IgD-negative memory B cell (primary cell): Measurements from ENCODE around the gene MPZL1. TPM values are rescaled to one million over a fixed set of nuclear protein-coding genes. Genes with fewer than 3 reads are reported as not detected.
A peak's percentile ranks its signal among the peaks of the same experiment; 100 is the strongest.

Source experiments
- H3K27ac Mint-ChIP-seq, 3 donors: one replicate each; pipeline ENCODE4 v1.8.0; 2020 to 2022; ENCODE audit warnings: mild to moderate bottlenecking in 3 of 3, mixed read lengths in 3 of 3, moderate library complexity in 1 of 3
- H3K27me3 Mint-ChIP-seq: one replicate; pipeline ENCODE4 v1.8.0; 2021; ENCODE audit warnings: mixed read lengths
- H3K36me3 Mint-ChIP-seq: one replicate; pipeline ENCODE4 v1.8.0; 2020; ENCODE audit warnings: mild to moderate bottlenecking, mixed read lengths
- H3K4me1 Mint-ChIP-seq, 3 donors: one replicate each; pipeline ENCODE4 v1.8.0; 2020 to 2022; ENCODE audit warnings: mixed read lengths in 3 of 3, mild to moderate bottlenecking in 1 of 3
- H3K4me3 Mint-ChIP-seq, 4 donors: one replicate each; pipeline ENCODE4 v1.8.0; 2020 to 2022; ENCODE audit warnings: mild to moderate bottlenecking in 4 of 4, mixed read lengths in 4 of 4, moderate library complexity in 3 of 4
- H3K9me3 Mint-ChIP-seq, 3 donors: one replicate each; pipeline ENCODE4 v1.8.0; 2020 to 2021; ENCODE audit warnings: mixed read lengths in 3 of 3, mild to moderate bottlenecking in 1 of 3
- polyA plus RNA-seq: library from polyadenylated mRNA; unstranded; fragments of 300-500 nt; fragmentation: Illumina TruSeq; gene quantifications from one replicate; pipeline ENCODE4 v1.2.3, GENCODE V29; 2021

MPZL1 gene
- polyA plus RNA-seq, 1 donor from 2014 or later: 33.8 TPM

GRCh38 chr1:167683641-167684502 is 37.9 kb upstream of the MPZL1 start:
- peaks cover 20 to 41% (median 26%) of the 10 kb centered on the region in 3 donors for H3K4me1 Mint-ChIP-seq
- no peaks in the 10 kb centered on the region for H3K27me3 Mint-ChIP-seq
- H3K36me3 Mint-ChIP-seq: peaks cover 4% of the 10 kb centered on the region
- H3K9me3 Mint-ChIP-seq: no peaks in the 10 kb centered on the region
- peak overlapping the region in 1 of 4 donors; percentile 65 for H3K4me3 Mint-ChIP-seq
- peak overlapping the region; percentile 12 to 74 (median 67) for H3K27ac Mint-ChIP-seq

- no peak overlapping the region for H3K4me3 Mint-ChIP-seq
- peaks cover 4% of the 10 kb centered on the region for H3K36me3 Mint-ChIP-seq
- H3K9me3 Mint-ChIP-seq: no peaks in the 10 kb centered on the region
- no peaks in the 10 kb centered on the region for H3K27me3 Mint-ChIP-seq
- peak overlapping the region in 2 of 3 donors; percentile 70 to 87 for H3K27ac Mint-ChIP-seq
- peaks cover 20 to 36% (median 26%) of the 10 kb centered on the region in 3 donors for H3K4me1 Mint-ChIP-seq
Measured at GRCh38 chr1:167685844-167686243, 35.9 kb upstream of the MPZL1 start.

DNA sequence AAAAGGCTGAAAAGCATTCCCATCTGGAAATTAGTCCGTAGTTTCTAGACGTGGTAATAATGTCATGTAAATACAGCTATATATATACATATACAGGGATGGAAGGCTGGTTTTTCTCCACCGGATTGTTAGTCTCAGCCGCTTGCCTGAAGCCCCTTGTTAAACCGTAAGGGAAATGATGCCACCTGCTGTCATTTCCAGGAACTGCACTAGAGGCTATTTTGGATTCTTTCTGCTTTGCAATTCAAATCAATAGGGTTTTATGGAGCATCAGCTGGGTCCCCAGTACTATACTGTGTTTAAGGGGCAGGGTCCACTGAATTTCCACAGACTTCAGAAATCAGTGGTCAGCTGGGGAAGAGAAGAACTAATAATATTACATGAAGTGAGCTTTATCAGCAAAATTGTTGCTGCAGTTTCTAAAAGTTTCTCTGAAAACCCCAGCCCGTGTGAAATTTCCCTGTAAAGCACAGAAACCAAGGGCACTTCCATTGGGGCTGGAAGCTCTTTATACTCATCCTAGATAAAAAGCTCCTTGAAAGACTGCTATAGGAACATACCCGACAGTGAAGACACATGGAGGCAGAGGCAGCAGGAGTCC is 33.8 kb upstream of the MPZL1 start:
- Mint-ChIP-seq H3K4me1 (peaks cover 18 to 26% (median 25%) of the 10 kb centered on the region in 3 donors), H3K27me3 (no peaks in the 10 kb centered on the region), H3K4me3 (peak overlapping the region in 1 of 4 donors; percentile 69), H3K9me3 (no peaks in the 10 kb centered on the region), H3K27ac (peak overlapping the region; percentile 14 to 67 (median 63)), H3K36me3 (peaks cover 5% of the 10 kb centered on the region)

DNA sequence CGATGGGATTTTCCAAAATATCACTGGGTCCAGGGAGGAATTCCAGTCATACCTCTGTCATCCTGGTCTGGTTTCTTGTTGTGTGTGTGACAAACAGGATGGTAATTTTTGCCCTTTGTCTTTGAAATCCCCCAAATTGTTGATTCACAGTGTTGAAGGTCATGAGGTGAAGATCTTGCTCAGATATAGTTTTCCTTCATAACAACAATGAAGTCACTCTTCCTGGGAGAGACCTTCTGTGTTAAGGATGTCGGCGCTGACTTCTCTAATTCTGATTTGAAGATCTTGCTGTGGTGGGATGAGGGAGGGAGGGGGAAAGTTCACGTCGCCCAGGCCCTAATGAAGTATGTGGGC is 32.2 kb upstream of the MPZL1 start:
- Mint-ChIP-seq H3K36me3 (peaks cover 7% of the 10 kb centered on the region), H3K4me1 (peaks cover 18 to 21% (median 20%) of the 10 kb centered on the region in 3 donors), H3K9me3 (no peaks in the 10 kb centered on the region)

GRCh38 chr1:167690053-167690452 is 31.7 kb upstream of the MPZL1 start:
- Mint-ChIP-seq H3K4me3 (no peak overlapping the region), H3K9me3 (no peaks in the 10 kb centered on the region), H3K27me3 (no peaks in the 10 kb centered on the region), H3K4me1 (peaks cover 17 to 21% (median 18%) of the 10 kb centered on the region in 3 donors), H3K36me3 (peaks cover 7% of the 10 kb centered on the region), H3K27ac (no peak overlapping the region)

More for the DNA sequence above, 32.2 kb upstream of the MPZL1 start:
- Mint-ChIP-seq H3K27ac (peak overlapping the region in 1 of 3 donors; percentile 19), H3K27me3 (no peaks in the 10 kb centered on the region), H3K4me3 (no peak overlapping the region)

DNA sequence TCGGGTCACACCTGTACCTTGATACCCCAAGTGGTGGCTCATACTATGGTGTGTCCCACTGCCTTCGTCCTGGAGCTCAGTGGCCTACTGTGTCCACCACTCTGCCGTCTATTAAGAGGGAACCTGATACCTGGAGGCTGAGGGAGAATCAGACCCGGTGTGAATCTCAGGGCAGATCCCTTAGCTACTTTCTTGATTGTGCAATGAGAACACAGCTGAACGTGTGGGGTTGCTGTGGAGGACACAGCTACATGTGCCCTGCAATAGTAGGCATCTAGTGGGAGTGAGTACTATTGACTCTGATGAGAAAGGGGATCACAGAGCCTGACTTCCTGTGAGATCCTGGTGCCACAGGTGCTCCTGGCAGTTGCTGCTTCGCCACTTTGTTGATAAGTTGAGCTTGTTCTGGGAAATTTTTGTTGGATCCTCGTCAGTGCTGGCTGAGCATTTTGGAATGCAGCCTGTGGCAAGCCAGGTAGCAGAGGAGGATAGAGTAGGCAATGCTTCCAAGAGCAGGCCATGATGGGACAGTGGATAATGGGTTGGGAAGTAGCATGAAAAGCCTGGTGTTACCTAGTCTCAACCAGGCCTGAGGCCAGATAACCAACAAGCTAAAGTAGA is 28.2 kb upstream of the MPZL1 start:
- Mint-ChIP-seq H3K27ac (peak overlapping the region in 1 of 3 donors; percentile 29), H3K4me1 (peaks cover 0 to 2% (median 2%) of the 10 kb centered on the region in 3 donors), H3K9me3 (no peaks in the 10 kb centered on the region), H3K4me3 (no peak overlapping the region), H3K27me3 (no peaks in the 10 kb centered on the region), H3K36me3 (peaks cover 4% of the 10 kb centered on the region)

- Mint-ChIP-seq H3K36me3 (peaks cover 4% of the 10 kb centered on the region), H3K4me1 (peaks cover 1 to 4% (median 2%) of the 10 kb centered on the region in 3 donors), H3K4me3 (no peak overlapping the region), H3K27ac (peak overlapping the region in 1 of 3 donors; percentile 70), H3K9me3 (no peaks in the 10 kb centered on the region), H3K27me3 (no peaks in the 10 kb centered on the region)
Measured at GRCh38 chr1:167694691-167695090, 27.1 kb upstream of the MPZL1 start.

DNA sequence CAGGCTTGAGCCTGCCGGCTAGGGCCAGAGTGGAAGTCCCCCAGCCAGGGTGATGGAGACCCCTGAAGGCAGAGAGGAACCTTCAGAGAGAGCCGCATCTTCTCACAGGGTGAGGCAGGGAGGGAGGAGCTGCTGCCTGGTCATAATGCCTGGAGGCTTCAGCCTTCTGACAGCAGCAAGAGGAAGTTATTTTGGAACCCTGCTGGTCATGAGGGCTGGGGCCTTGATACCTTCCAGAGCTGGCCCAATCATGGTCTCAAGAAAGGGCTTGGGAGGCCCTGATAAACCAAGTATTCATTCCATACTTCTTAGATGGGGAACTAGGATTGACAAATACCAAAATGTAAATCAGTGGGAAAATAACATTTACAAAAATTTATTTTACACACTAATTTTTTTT is 26.6 kb upstream of the MPZL1 start:
- Mint-ChIP-seq H3K4me3 (no peak overlapping the region), H3K4me1 (peaks cover 1 to 7% (median 5%) of the 10 kb centered on the region in 3 donors), H3K36me3 (peaks cover 4% of the 10 kb centered on the region)

DNA sequence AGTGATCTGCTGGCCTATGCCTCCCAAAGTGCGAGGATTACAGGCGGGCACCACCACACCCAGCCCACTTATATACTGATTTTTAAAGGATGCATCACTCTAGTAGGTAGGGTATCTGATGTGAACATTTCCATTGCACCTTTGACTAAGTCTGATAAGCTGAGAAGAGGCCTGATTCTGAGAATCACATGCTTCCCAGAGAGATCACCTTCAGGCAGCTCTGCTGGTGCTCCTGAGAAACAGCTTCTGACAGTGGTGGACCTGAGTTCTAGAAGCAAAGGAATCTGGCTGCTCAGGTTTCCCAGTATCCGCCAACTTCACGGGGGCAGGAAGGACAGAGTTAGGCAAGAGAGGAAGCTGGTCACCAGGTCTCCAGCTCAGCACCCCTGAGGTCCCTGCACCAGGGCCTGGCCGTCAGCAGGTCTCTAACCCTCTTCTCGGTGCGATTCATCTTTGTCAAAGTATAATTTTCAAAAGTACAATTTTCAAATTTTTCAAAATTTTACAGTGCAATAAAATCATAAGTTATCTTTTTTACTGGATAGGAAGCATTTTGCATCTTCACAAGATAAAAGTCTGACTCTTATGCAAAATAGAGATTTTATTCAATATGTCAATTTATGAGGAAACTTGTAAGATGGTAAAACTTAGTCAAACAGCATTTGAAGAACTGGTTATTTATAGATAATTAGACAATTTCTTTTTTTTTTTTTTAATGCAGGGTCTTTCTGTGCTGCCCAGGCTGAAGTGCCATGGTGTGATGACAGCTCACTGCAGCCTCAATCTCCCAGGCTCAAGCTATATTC is 25.8 kb upstream of the MPZL1 start:
- Mint-ChIP-seq H3K36me3 (peaks cover 4% of the 10 kb centered on the region), H3K27me3 (no peaks in the 10 kb centered on the region), H3K9me3 (no peaks in the 10 kb centered on the region), H3K4me3 (no peak overlapping the region), H3K4me1 (peaks cover 1 to 7% (median 5%) of the 10 kb centered on the region in 3 donors), H3K27ac (no peak overlapping the region)

More for the DNA sequence above, 26.6 kb upstream of the MPZL1 start:
- H3K27me3 Mint-ChIP-seq: no peaks in the 10 kb centered on the region
- H3K9me3 Mint-ChIP-seq: no peaks in the 10 kb centered on the region
- H3K27ac Mint-ChIP-seq: peak overlapping the region in 1 of 3 donors; percentile 70

- H3K4me3 Mint-ChIP-seq: peak overlapping the region in 1 of 4 donors; percentile 50
- H3K9me3 Mint-ChIP-seq: no peaks in the 10 kb centered on the region
- H3K4me1 Mint-ChIP-seq: peaks cover 3 to 7% (median 5%) of the 10 kb centered on the region in 3 donors
- H3K27ac Mint-ChIP-seq: peak overlapping the region in 1 of 3 donors; percentile 67
- H3K27me3 Mint-ChIP-seq: no peaks in the 10 kb centered on the region
- peaks cover 4% of the 10 kb centered on the region for H3K36me3 Mint-ChIP-seq
Measured at GRCh38 chr1:167697667-167698141, 24.1 kb upstream of the MPZL1 start.

DNA sequence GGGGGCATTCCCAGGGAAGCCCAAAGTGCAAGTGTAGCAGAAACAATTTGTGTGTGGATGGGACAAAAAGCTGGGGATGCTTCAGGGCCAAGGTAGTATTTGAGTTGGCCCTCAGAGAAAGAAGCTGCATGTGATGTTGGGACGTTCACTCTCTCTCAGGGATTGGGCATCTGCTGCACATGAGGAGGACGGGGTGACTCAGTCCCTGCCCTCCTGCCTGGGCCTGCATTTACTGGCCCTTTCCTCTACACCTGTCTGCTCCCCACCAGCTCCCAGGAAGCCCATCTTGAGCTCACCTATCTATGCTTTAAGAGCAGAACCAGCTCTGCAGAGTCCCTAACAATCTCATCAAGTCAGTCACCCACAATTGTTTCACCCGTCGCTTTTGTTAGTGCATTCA is 23.5 kb upstream of the MPZL1 start:
- H3K9me3 Mint-ChIP-seq: no peaks in the 10 kb centered on the region
- H3K36me3 Mint-ChIP-seq: peaks cover 2% of the 10 kb centered on the region
- no peaks in the 10 kb centered on the region for H3K27me3 Mint-ChIP-seq
- peak overlapping the region in 1 of 3 donors; percentile 67 for H3K27ac Mint-ChIP-seq
- H3K4me1 Mint-ChIP-seq: peaks cover 5 to 11% (median 6%) of the 10 kb centered on the region in 3 donors
- peak overlapping the region in 1 of 4 donors; percentile 50 for H3K4me3 Mint-ChIP-seq

DNA sequence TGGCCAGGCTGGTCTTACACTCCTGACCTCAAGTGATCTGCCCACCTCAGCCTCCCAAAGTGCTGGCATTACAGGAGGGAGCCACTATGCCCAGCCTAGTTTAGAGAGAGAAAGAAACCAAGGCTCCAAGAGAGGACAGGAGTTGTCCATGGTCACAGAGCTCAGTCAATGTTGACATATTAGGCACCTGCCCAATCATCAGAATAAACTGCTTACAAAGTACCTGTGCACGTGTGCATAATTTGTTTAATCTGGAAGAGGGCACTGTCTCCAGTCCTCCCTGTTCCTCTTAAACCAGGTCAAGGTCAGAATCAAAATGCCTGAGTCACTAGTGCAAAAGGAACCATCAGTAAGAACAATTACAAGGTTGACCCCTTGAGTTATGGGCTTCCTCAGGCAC is 20.3 kb upstream of the MPZL1 start:
- Mint-ChIP-seq H3K36me3 (peaks cover 2% of the 10 kb centered on the region), H3K4me3 (no peak overlapping the region), H3K9me3 (no peaks in the 10 kb centered on the region), H3K4me1 (peaks cover 10 to 34% (median 23%) of the 10 kb centered on the region in 3 donors), H3K27me3 (no peaks in the 10 kb centered on the region), H3K27ac (peak overlapping the region in 2 of 3 donors; percentile 23 to 39)

DNA sequence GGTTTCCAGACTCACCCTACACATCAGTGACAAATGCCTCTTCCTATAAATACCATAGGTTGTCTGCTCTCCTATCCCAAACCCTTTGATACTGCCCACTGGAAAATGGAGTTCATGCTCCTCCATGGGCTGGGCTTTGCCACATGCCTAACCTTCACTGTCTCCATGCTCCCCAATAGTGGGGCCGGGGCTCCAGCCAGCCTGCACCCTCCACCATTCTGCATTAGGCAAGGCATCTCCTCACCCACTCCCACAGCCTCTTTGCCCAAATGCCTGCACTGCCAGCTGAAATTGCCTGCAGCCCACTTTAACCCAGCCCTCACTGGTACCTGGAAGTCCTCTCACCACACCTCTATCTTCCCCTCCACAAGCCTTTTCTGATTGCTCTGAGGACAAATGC is 18.2 kb upstream of the MPZL1 start:
- H3K4me3 Mint-ChIP-seq: no peak overlapping the region
- H3K4me1 Mint-ChIP-seq: peaks cover 29 to 54% (median 42%) of the 10 kb centered on the region in 3 donors
- H3K9me3 Mint-ChIP-seq: no peaks in the 10 kb centered on the region
- H3K36me3 Mint-ChIP-seq: peaks cover 2% of the 10 kb centered on the region
- H3K27me3 Mint-ChIP-seq: no peaks in the 10 kb centered on the region
- H3K27ac Mint-ChIP-seq: peak overlapping the region; percentile 40 to 80 (median 76)

DNA sequence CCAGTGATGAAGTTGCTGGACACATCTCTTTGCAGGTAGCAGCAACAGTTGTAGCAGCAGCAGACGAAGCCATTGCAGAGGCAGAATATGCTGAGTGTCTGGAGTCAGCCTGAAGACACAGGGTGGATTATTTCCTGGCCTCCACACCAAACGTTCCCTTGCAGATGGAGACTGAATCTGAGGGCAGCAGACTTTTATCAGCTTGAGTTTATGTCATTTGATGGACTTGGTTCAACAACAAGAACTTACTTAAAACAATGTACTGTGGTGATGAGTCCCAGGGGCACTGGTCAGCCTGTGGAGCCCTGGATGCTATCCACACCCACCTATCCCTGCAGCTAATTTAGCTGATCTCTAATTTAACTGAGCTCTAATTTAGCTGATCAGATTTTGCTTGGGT is 17.1 kb upstream of the MPZL1 start:
- no peaks in the 10 kb centered on the region for H3K9me3 Mint-ChIP-seq
- no peak overlapping the region for H3K4me3 Mint-ChIP-seq
- H3K36me3 Mint-ChIP-seq: no peaks in the 10 kb centered on the region

More for the DNA sequence above, 17.1 kb upstream of the MPZL1 start:
- no peaks in the 10 kb centered on the region for H3K27me3 Mint-ChIP-seq
- H3K4me1 Mint-ChIP-seq: peaks cover 35 to 59% (median 52%) of the 10 kb centered on the region in 3 donors
- no peak overlapping the region for H3K27ac Mint-ChIP-seq
